ENCODE data around the gene SIL1.
"Not testable (repeated sequence)": the region's sequence is repeated elsewhere in the genome, so short reads cannot be mapped to it uniquely, and the experiment has no call there.

Gene SIL1

GRCh38 chr5:139043157-139043905 lies 154.8 kb downstream of the SIL1 start:
- DNase-seq (ENCODE audit: low spot score): no peak
- in situ Hi-C loops (cut with MboI; ENCODE audit: low sequenced_read_pairs, unreplicated experiment): no loop called here
- no peak for TF ChIP-seq CTCF (IDR thresholded peaks at IDR 0.05; ENCODE audit: borderline replicate concordance, control extremely low read depth, extremely low read depth, insufficient read depth, missing control alignments)

GRCh38 chr5:139040081-139040480 lies 158.1 kb downstream of the SIL1 start:
- no peak for TF ChIP-seq CTCF (IDR thresholded peaks at IDR 0.05; ENCODE audit: borderline replicate concordance, control extremely low read depth, extremely low read depth, insufficient read depth, missing control alignments)
- in situ Hi-C loops (cut with MboI; ENCODE audit: low sequenced_read_pairs, unreplicated experiment): no loop called here
- DNase-seq (ENCODE audit: low spot score): no peak

- no peak for DNase-seq (ENCODE audit: low spot score)
- in situ Hi-C loops (cut with MboI; ENCODE audit: low sequenced_read_pairs, unreplicated experiment): no loop called here
These were observed 159.4 kb downstream of the SIL1 start for GRCh38 chr5:139038613-139039305.

GRCh38 chr5:139037732-139038131 lies 160.4 kb downstream of the SIL1 start:
- DNase-seq (ENCODE audit: low spot score): no peak
- in situ Hi-C loops (cut with MboI; ENCODE audit: low sequenced_read_pairs, unreplicated experiment): no loop called here
- no peak for TF ChIP-seq CTCF (IDR thresholded peaks at IDR 0.05; ENCODE audit: borderline replicate concordance, control extremely low read depth, extremely low read depth, insufficient read depth, missing control alignments)

More at GRCh38 chr5:139038613-139039305, 159.4 kb downstream of the SIL1 start:
- TF ChIP-seq CTCF (IDR thresholded peaks at IDR 0.05; ENCODE audit: borderline replicate concordance, control extremely low read depth, extremely low read depth, insufficient read depth, missing control alignments): no peak

GRCh38 chr5:139036332-139036731 lies 161.8 kb downstream of the SIL1 start:
- in situ Hi-C loops (cut with MboI; ENCODE audit: low sequenced_read_pairs, unreplicated experiment); DNase-seq (ENCODE audit: low spot score): not testable (repeated sequence)

GRCh38 chr5:139027150-139027549 lies 171.0 kb downstream of the SIL1 start:
- TF ChIP-seq CTCF (IDR thresholded peaks at IDR 0.05; ENCODE audit: borderline replicate concordance, control extremely low read depth, extremely low read depth, insufficient read depth, missing control alignments): no peak
- in situ Hi-C loops (cut with MboI; ENCODE audit: low sequenced_read_pairs, unreplicated experiment): no loop called here
- peak; percentile 29 for DNase-seq (ENCODE audit: low spot score)

GRCh38 chr5:139025651-139026050 lies 172.5 kb downstream of the SIL1 start:
- in situ Hi-C loops (cut with MboI; ENCODE audit: low sequenced_read_pairs, unreplicated experiment): no loop called here
- no peak for TF ChIP-seq CTCF (IDR thresholded peaks at IDR 0.05; ENCODE audit: borderline replicate concordance, control extremely low read depth, extremely low read depth, insufficient read depth, missing control alignments)
- DNase-seq (ENCODE audit: low spot score): no peak
